Stimulated activated CD4-positive, alpha-beta T cell treated with anti-CD3 and anti-CD28 coated beads, TNF-alpha, amount 100 ng/mL, for 1 hour (primary cell): ENCODE measurements around the gene ASTN1.

ENCODE experiments used
- DNase-seq, 3 donors: peaks; one replicate each; pipeline ENCODE4 v3.0.0-alpha.2; 2020; ENCODE audit warnings: low read depth in 3 of 3, low spot score in 1 of 3

Gene ASTN1

GRCh38 chr1:176884286-176884685 lies 280.2 kb downstream of the ASTN1 start:
- no peak for DNase-seq

DNA sequence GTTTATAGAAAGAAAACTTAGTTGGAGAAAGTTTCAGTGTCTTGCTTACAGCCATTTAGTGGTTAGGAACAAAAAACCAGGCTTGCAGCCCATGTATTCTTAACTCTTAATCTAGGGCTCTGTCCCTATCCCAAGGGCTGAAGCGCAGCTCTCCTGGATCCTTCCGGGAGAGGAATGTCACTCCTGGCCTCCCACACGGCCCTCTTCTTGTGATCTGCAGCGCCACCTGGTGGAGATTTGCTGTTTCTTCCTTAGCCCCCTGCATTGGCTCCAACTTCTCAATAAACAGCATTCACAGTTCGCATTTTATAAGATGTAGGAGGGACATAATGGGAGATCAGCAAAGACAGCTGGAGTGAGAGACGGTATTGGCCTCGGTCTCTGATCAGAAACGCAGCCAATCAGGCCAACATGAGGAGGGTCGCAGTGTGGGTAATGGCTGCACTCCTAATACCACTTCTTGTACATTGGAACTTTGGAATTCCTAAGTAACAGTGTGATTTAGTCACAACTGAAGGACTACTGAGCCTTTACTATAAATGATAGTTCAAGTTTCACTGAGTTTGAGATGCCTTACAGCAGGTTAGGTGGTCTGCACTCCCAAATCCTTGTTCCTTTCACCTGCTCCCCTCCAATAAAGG lies 283.4 kb downstream of the ASTN1 start:
- peak in 1 of 3 donors; percentile 7 for DNase-seq

- DNase-seq = no peak
Measured at GRCh38 chr1:176879784-176880620, 284.5 kb downstream of the ASTN1 start.

GRCh38 chr1:176878750-176879536 lies 285.6 kb downstream of the ASTN1 start:
- DNase-seq = no peak

GRCh38 chr1:176877557-176877956 lies 287.0 kb downstream of the ASTN1 start:
- DNase-seq = no peak

GRCh38 chr1:176876966-176877515 lies 287.5 kb downstream of the ASTN1 start:
- no peak for DNase-seq

GRCh38 chr1:176869577-176869976 lies 294.9 kb downstream of the ASTN1 start:
- DNase-seq = no peak

DNA sequence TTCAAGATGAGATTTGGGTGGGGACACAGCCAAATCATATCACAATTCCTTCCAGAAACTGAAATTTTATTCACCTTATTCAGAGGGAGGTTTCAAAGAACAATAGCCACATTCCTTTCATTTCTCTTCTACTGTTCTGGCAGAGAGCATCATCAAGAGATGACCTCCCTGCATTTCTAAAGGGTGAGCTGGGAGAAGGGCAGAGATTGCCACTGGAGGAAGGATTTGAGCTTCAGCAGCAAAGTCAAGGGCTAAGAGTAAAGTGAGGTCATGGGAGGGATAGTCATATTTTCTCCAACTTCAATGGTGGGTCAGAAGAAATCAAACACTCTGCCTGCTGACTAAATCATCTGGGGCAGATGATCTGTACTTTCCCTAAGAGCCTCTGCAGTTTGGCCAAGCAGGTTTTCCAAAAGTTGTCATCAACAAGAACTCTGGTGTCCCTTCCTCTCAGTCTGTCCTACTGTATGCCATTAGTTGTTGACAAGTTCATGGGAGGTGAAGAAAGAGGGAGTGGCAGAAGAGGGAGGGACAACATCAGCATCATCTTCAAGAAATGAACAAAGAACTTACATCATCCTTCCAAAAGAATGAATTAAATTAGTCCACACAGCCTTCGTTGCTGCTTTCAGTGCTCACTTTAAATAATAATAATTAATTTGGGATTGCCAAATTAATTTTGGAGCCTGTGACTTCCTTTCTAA lies 298.3 kb downstream of the ASTN1 start:
- no peak for DNase-seq

GRCh38 chr1:176864211-176864610 lies 300.3 kb downstream of the ASTN1 start:
- no peak for DNase-seq

DNA sequence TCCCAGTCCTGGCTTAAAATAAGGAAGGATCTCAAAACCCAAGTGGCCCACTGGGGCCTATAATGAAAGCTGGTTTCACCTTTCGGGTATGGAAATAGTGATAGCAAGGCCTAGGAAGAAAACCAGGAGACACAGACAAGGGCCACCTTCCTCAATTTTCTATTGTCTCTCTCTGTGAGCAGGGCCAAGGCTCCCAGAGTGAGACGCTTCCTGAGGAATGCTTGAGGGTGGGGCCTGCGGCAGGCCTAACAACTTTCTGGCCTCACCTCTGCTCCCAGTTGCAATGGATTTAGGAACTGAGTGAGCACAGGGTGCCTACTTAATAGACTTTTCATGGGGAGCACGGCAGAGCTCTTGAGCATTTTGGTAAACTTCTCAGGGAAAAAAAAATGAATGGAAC lies 300.9 kb downstream of the ASTN1 start:
- DNase-seq = no peak

DNA sequence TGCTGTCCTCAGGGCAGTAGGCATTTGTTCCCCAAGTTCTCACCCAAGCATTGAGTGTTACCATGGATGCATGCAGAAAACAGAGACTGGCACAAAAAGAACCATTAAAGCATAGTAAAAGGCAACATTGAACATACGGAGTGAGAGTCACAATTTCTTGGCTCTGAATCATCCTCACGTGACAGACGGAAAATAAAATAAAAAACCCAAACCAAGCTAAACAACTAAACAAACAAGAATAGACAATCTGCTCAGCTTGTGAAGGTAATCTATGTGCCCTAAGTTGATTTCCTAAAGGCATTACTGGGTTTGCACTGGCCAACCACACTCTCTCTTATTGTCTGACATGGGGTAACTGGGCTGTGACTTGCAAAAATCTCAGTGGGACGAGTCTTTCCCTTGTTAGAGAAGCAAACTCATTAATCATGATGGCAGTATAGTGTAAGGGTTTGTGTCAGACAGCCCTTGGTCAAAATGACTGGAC lies 306.0 kb downstream of the ASTN1 start:
- no peak for DNase-seq

DNA sequence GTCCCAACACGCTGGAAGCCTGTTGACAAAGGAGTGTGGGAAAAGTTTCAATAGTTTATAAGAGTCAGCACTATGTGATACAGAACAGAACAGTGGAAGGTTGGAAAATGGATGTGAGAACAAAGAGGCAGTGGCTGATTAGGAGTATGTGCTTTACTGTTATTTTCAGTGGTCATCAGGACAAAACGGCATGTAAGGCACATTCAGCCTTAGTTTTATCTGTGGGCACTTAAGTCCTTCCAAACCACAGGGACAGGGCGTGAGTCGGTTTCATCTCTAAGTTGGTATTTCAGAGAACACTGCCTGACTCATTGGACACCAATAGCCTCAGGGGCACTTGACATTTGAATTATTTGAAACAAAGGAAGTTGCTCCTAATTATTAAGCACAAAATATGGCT lies 306.9 kb downstream of the ASTN1 start:
- DNase-seq = no peak

DNA sequence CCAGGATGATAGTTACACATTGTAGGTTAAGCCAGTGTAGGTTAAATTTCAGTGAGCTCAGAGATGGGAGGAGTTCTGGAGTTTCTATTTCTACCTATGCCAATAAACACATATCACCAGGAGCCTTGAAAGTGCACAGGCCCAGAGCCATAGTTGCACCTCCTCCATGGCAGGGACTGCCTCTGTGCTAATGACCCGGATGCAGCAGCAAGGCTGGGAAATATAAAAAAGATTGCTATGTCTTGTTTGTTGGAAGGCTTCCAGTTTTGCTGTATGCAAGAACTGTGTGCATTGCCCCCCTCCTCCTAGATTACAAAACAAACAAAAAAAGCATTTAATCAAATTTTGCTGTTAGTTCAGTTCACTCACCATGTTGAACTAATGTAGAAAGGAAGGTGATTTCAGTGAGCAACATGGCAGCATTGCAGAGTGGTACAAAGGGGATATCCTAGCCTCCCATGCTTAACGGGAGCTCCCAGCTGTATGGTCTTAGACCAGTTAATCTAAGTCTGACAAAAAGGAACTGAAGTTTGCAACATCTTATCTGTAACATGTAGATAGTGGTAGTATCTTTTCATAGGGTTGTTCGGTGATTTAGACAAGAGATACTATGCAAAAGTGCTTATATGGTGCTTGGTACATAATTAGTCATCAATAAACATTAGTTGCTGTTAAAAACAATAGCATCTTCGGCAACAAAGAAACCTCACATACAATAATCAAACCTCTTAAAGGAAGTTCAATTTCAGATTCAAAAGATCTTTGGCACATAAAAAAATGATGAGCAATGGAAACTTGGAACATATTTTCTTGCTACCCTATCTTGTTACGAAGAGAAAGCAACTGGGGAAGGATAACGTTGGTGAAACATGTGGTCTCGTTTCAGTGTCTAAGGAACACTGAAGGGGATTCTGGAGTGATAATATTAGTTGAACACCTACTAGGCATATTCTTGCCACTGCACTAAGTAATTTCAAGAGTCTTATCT lies 309.5 kb downstream of the ASTN1 start:
- DNase-seq = no peak

GRCh38 chr1:176854121-176854520 lies 310.4 kb downstream of the ASTN1 start:
- DNase-seq = no peak

- DNase-seq = no peak
Measured at GRCh38 chr1:176853503-176853902, 311.0 kb downstream of the ASTN1 start.

DNA sequence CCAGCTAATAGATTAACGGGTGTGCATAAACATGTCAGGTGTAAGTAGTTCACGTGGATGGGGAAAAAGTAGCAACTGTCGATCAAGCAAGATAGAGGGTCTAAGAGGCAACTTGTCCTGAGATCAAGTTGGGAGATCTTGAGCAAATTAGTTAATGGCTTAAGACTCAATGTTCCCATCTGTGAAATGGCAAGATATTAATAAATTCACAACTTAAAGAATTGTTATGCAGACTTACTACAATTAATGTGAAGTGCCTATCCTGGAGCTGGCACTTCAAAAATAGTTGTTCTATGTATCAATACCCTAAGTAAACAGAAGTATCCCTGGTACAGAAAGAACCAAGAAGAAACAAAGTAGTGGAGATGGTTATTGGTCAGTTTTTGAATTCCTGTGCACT lies 312.4 kb downstream of the ASTN1 start:
- DNase-seq = no peak

DNA sequence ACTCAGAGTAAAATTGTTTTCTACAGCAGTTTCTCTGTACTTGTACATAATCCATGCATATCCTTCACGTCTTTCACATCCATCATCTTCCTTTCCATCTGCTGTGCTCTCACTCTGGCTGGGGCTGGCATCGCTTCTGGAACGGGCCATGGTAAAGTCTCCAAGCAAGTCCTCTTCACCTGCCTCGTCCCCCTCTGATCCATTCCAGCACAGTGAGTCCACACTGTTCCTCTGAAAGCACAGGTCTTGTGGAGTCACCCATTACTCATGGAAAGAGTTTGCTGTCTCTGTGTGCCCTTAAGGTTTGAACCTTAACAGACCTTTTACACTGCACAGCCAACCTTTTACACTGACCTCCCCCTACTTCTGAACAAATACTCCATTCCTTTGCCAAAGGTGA lies 313.6 kb downstream of the ASTN1 start:
- no peak for DNase-seq

DNA sequence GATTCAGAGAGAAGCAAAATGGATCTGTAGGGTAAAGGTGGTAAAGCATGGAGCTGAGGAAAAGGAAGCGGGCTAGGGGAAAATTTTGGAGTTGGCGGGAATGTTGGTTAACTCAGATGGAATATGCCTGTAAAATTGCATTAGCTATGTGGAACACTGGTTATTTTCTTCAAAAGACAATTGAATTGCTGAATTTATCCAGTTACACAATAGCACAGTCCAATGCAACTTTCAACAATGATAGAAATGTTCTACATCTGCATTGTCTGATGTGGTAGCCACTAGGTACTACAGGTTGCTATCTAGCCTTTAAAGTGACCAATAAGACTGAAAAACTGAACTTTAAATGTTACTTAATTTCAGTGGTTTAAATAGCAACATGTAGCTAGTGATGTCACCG lies 315.2 kb downstream of the ASTN1 start:
- no peak for DNase-seq

DNA sequence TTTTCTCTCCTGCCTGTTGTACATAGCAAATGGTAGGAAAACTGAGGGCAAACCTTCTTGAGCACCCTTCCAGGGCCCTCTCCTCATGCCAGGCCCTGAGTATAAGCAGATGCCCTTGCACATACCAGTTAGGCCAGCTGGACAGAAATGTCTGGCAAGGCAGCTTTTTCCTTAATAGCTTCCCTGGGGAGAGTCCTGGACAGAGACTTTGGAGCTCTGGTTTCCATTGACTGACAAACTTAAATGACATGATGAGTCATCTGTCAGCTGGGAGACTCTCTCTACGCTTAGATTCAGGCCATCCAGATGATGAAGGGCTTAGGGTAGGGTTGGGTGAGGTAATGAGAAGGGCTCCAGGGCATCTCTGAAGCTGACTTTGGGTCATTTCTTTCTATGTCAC lies 317.5 kb downstream of the ASTN1 start:
- DNase-seq = no peak
